ENCODE results near the gene DPEP2. TPM values are rescaled to one million over a fixed set of nuclear protein-coding genes. Genes with fewer than 3 reads are reported as not detected.
A peak's percentile ranks its signal among the peaks of the same experiment; 100 is the strongest.
"Not testable (repeated sequence)": the region's sequence is repeated elsewhere in the genome, so short reads cannot be mapped to it uniquely, and the experiment has no call there.

Gene DPEP2
- total RNA-seq, 2 donors from 2014 or later: 2.2 to 2.3 TPM

GRCh38 chr16:68022278-68022727, 23.0 kb upstream of the DPEP2 start:
- Mint-ChIP-seq H3K9me3 (no peaks in the 10 kb centered on the region), H3K27ac (peak overlapping the region; percentile 88 to 100), H3K27me3 (no peaks in the 10 kb centered on the region), H3K4me3 (peak overlapping the region; percentile 96), H3K4me1 (ENCODE audit: low read depth in 2 of 2) (peaks cover 21% of the 10 kb centered on the region in 2 donors), H3K36me3 (no peaks in the 10 kb centered on the region)
- DNase-seq (ENCODE audit: low spot score) (no peak), ATAC-seq (peak in 1 of 2 donors; percentile 3)

- Mint-ChIP-seq H3K9me3 (no peaks in the 10 kb centered on the region), H3K4me1 (ENCODE audit: low read depth in 2 of 2) (peaks cover 21% of the 10 kb centered on the region in 2 donors), H3K4me3 (peak overlapping the region; percentile 96), H3K27me3 (no peaks in the 10 kb centered on the region), H3K36me3 (no peaks in the 10 kb centered on the region), H3K27ac (peak overlapping the region; percentile 88 to 100)
- ATAC-seq: no peak
- DNase-seq (ENCODE audit: low spot score): no peak
These were observed 22.2 kb upstream of the DPEP2 start for GRCh38 chr16:68021490-68021889.

GRCh38 chr16:68019167-68019680, 19.9 kb upstream of the DPEP2 start:
- H3K9me3 Mint-ChIP-seq: no peaks in the 10 kb centered on the region
- no peak for ATAC-seq
- no peak overlapping the region for H3K27ac Mint-ChIP-seq
- no peak overlapping the region for H3K4me3 Mint-ChIP-seq
- H3K4me1 Mint-ChIP-seq (ENCODE audit: low read depth in 2 of 2): peaks cover 21 to 23% of the 10 kb centered on the region in 2 donors
- no peaks in the 10 kb centered on the region for H3K36me3 Mint-ChIP-seq
- DNase-seq (ENCODE audit: low spot score): no peak
- no peaks in the 10 kb centered on the region for H3K27me3 Mint-ChIP-seq

- H3K36me3 Mint-ChIP-seq: no peaks in the 10 kb centered on the region
- H3K27me3 Mint-ChIP-seq: no peaks in the 10 kb centered on the region
- DNase-seq (ENCODE audit: low spot score) (no peak), ATAC-seq (no peak)
- peaks cover 11 to 14% of the 10 kb centered on the region in 2 donors for H3K4me1 Mint-ChIP-seq (ENCODE audit: low read depth in 2 of 2)
- H3K9me3 Mint-ChIP-seq: no peaks in the 10 kb centered on the region
- H3K4me3 Mint-ChIP-seq: no peak within 1 kb of the TSS
- no peak within 1 kb of the TSS for H3K27ac Mint-ChIP-seq
These were observed 16.4 kb upstream of the DPEP2 start, which contains the start of gene DPEP2NB for GRCh38 chr16:68015681-68016080. Gene DPEP2NB, minus strand, starts transcription at chr16:68015911. Its CDS starts 141 bp downstream, at chr16:68015770.

- Mint-ChIP-seq H3K36me3 (no peaks in the 10 kb centered on the region), H3K27me3 (no peaks in the 10 kb centered on the region), H3K4me3 (peak overlapping the region; percentile 27), H3K9me3 (no peaks in the 10 kb centered on the region), H3K4me1 (ENCODE audit: low read depth in 2 of 2) (peaks cover 11 to 27% of the 10 kb centered on the region in 2 donors), H3K27ac (peak overlapping the region; percentile 61 to 88)
- ATAC-seq (peak in 1 of 2 donors; percentile 74), DNase-seq (ENCODE audit: low spot score) (no peak)
These were observed 14.2 kb upstream of the DPEP2 start for GRCh38 chr16:68013440-68013839.

GRCh38 chr16:68009872-68010271, 10.6 kb upstream of the DPEP2 start:
- not testable (repeated sequence) for H3K27me3 Mint-ChIP-seq; H3K4me3 Mint-ChIP-seq; H3K36me3 Mint-ChIP-seq; DNase-seq (ENCODE audit: low spot score); ATAC-seq; H3K9me3 Mint-ChIP-seq
- Mint-ChIP-seq H3K27ac (peak overlapping the region; percentile 30 to 34), H3K4me1 (ENCODE audit: low read depth in 2 of 2) (peaks cover 29 to 40% of the 10 kb centered on the region in 2 donors)

GRCh38 chr16:68009157-68009735, 10.0 kb upstream of the DPEP2 start:
- no peak for DNase-seq (ENCODE audit: low spot score)
- no peak for ATAC-seq
- Mint-ChIP-seq H3K36me3 (no peaks in the 10 kb centered on the region), H3K27me3 (no peaks in the 10 kb centered on the region), H3K4me1 (ENCODE audit: low read depth in 2 of 2) (peaks cover 29 to 42% of the 10 kb centered on the region in 2 donors), H3K27ac (peak overlapping the region; percentile 30 to 34), H3K4me3 (no peak overlapping the region), H3K9me3 (no peaks in the 10 kb centered on the region)

GRCh38 chr16:68005786-68006286, 6.6 kb upstream of the DPEP2 start:
- ATAC-seq (peak; percentile 89 to 97), DNase-seq (ENCODE audit: low spot score) (no peak)
- H3K27ac Mint-ChIP-seq: peak overlapping the region; percentile 90 to 94
- no peaks in the 10 kb centered on the region for H3K36me3 Mint-ChIP-seq
- peak overlapping the region; percentile 69 for H3K4me3 Mint-ChIP-seq
- no peaks in the 10 kb centered on the region for H3K27me3 Mint-ChIP-seq
- peaks cover 24 to 30% of the 10 kb centered on the region in 2 donors for H3K4me1 Mint-ChIP-seq (ENCODE audit: low read depth in 2 of 2)
- no peaks in the 10 kb centered on the region for H3K9me3 Mint-ChIP-seq

GRCh38 chr16:68005211-68005610, 5.9 kb upstream of the DPEP2 start:
- Mint-ChIP-seq H3K4me3 (peak overlapping the region; percentile 69), H3K4me1 (ENCODE audit: low read depth in 2 of 2) (peaks cover 28% of the 10 kb centered on the region in 2 donors), H3K27ac (peak overlapping the region; percentile 90 to 94), H3K9me3 (no peaks in the 10 kb centered on the region), H3K27me3 (no peaks in the 10 kb centered on the region), H3K36me3 (no peaks in the 10 kb centered on the region)
- ATAC-seq: no peak
- no peak for DNase-seq (ENCODE audit: low spot score)

- Mint-ChIP-seq H3K27ac (no peak overlapping the region), H3K4me3 (no peak overlapping the region), H3K4me1 (ENCODE audit: low read depth in 2 of 2) (peaks cover 35 to 38% of the 10 kb centered on the region in 2 donors), H3K36me3 (no peaks in the 10 kb centered on the region), H3K9me3 (no peaks in the 10 kb centered on the region), H3K27me3 (no peaks in the 10 kb centered on the region)
- no peak for ATAC-seq
- no peak for DNase-seq (ENCODE audit: low spot score)
These were observed 3.7 kb upstream of the DPEP2 start for GRCh38 chr16:68003031-68003430.

GRCh38 chr16:68000450-68000849, 1.2 kb upstream of the DPEP2 start:
- H3K27ac Mint-ChIP-seq: peak overlapping the region; percentile 72 to 76
- H3K4me3 Mint-ChIP-seq: peak overlapping the region; percentile 23
- H3K9me3 Mint-ChIP-seq: no peaks in the 10 kb centered on the region
- ATAC-seq (no peak), DNase-seq (ENCODE audit: low spot score) (no peak)
- no peaks in the 10 kb centered on the region for H3K27me3 Mint-ChIP-seq
- H3K36me3 Mint-ChIP-seq: no peaks in the 10 kb centered on the region
- H3K4me1 Mint-ChIP-seq (ENCODE audit: low read depth in 2 of 2): peaks cover 28 to 35% of the 10 kb centered on the region in 2 donors

- Mint-ChIP-seq H3K36me3 (no peaks in the 10 kb centered on the region), H3K4me1 (ENCODE audit: low read depth in 2 of 2) (peaks cover 28 to 36% of the 10 kb centered on the region in 2 donors), H3K27ac (peak overlapping the region; percentile 72 to 76), H3K9me3 (no peaks in the 10 kb centered on the region), H3K27me3 (no peaks in the 10 kb centered on the region), H3K4me3 (peak overlapping the region; percentile 76)
- ATAC-seq: peak in 1 of 2 donors; percentile 21
- DNase-seq (ENCODE audit: low spot score): no peak
These were observed 701 bp upstream of the DPEP2 start for GRCh38 chr16:67999985-68000384.

- DNase-seq (ENCODE audit: low spot score); H3K9me3 Mint-ChIP-seq; H3K27me3 Mint-ChIP-seq; ATAC-seq; H3K36me3 Mint-ChIP-seq: not testable (repeated sequence)
- peak overlapping the region; percentile 76 for H3K4me3 Mint-ChIP-seq
- H3K4me1 Mint-ChIP-seq (ENCODE audit: low read depth in 2 of 2): peaks cover 30 to 38% of the 10 kb centered on the region in 2 donors
- peak overlapping the region; percentile 72 to 76 for H3K27ac Mint-ChIP-seq
These were observed 979 bp downstream of the DPEP2 start for GRCh38 chr16:67998231-67998778.

- Mint-ChIP-seq H3K4me3 (no peak overlapping the region), H3K4me1 (ENCODE audit: low read depth in 2 of 2) (peaks cover 30 to 40% of the 10 kb centered on the region in 2 donors), H3K27me3 (no peaks in the 10 kb centered on the region)
These were observed 2.6 kb downstream of the DPEP2 start for GRCh38 chr16:67996666-67997065.

More at GRCh38 chr16:67996666-67997065, 2.6 kb downstream of the DPEP2 start:
- H3K36me3 Mint-ChIP-seq: no peaks in the 10 kb centered on the region
- DNase-seq (ENCODE audit: low spot score): no peak
- no peaks in the 10 kb centered on the region for H3K9me3 Mint-ChIP-seq
- no peak for ATAC-seq
- H3K27ac Mint-ChIP-seq: no peak overlapping the region
